Endometrium (tissue), 2 donors: ENCODE measurements around the gene LRP2.
"Not testable (repeated sequence)": the region's sequence is repeated elsewhere in the genome, so short reads cannot be mapped to it uniquely, and the experiment has no call there.

Source experiments
- FAIRE-seq: peaks from 2 replicates; lab custom pipeline; 2012; peaks lifted over from hg19 to GRCh38; lab: Jason Lieb, UNC
- donor health status: control.
- donor health status: control.

LRP2 gene

GRCh38 chr2:169175112-169175511, 187.2 kb downstream of the LRP2 start:
- no peak for FAIRE-seq

GRCh38 chr2:169173876-169174275, 188.5 kb downstream of the LRP2 start:
- FAIRE-seq: no peak

- FAIRE-seq: no peak
Measured at GRCh38 chr2:169172914-169173313, 189.4 kb downstream of the LRP2 start.

GRCh38 chr2:169172151-169172735, 190.1 kb downstream of the LRP2 start:
- no peak for FAIRE-seq

GRCh38 chr2:169165791-169166190, 196.5 kb downstream of the LRP2 start:
- no peak for FAIRE-seq

GRCh38 chr2:169164311-169164710, 198.0 kb downstream of the LRP2 start:
- no peak for FAIRE-seq

GRCh38 chr2:169162613-169163012, 199.7 kb downstream of the LRP2 start:
- no peak for FAIRE-seq

- FAIRE-seq: no peak
Measured at GRCh38 chr2:169160926-169161481, 201.3 kb downstream of the LRP2 start.

GRCh38 chr2:169159686-169160085, 202.6 kb downstream of the LRP2 start:
- no peak for FAIRE-seq

GRCh38 chr2:169158874-169159273, 203.5 kb downstream of the LRP2 start:
- FAIRE-seq: no peak

- FAIRE-seq: no peak
Measured at GRCh38 chr2:169146220-169146619, 216.1 kb downstream of the LRP2 start.

GRCh38 chr2:169143998-169144397, 218.3 kb downstream of the LRP2 start:
- FAIRE-seq: no peak

- FAIRE-seq: no peak
Measured at GRCh38 chr2:169141713-169142352, 220.5 kb downstream of the LRP2 start.

- FAIRE-seq: no peak
Measured at GRCh38 chr2:169139993-169140767, 222.2 kb downstream of the LRP2 start.

- FAIRE-seq: no peak
Measured at GRCh38 chr2:169139145-169139544, 223.2 kb downstream of the LRP2 start.

- FAIRE-seq: no peak
Measured at GRCh38 chr2:169137924-169138323, 224.4 kb downstream of the LRP2 start.

- no peak for FAIRE-seq
Measured at GRCh38 chr2:169136885-169137534, 225.3 kb downstream of the LRP2 start.

GRCh38 chr2:169136428-169136827, 225.9 kb downstream of the LRP2 start:
- not testable (repeated sequence) for FAIRE-seq

GRCh38 chr2:169134272-169134671, 228.1 kb downstream of the LRP2 start:
- FAIRE-seq: not testable (repeated sequence)

- no peak for FAIRE-seq
Measured at GRCh38 chr2:169131587-169132512, 230.5 kb downstream of the LRP2 start.

GRCh38 chr2:169129703-169130243, 232.6 kb downstream of the LRP2 start:
- FAIRE-seq: no peak
